ENCODE results near the gene LYPD6B. TPM values are rescaled to one million over a fixed set of nuclear protein-coding genes. Genes with fewer than 3 reads are reported as not detected.

The LYPD6B gene
- total RNA-seq, 1 experiment from 2014 or later: 2.0 TPM

GRCh38 chr2:149112068-149112467, 73.6 kb downstream of the LYPD6B start:
- H3K9ac ChIP-seq (ENCODE audit: extremely low read depth, insufficient read length, low read length): no peak overlapping the region
- H3K4me2 ChIP-seq (ENCODE audit: insufficient read depth, insufficient read length, low read length): no peak overlapping the region
- H3K27me3 Mint-ChIP-seq (ENCODE audit: low read depth): no peaks in the 10 kb centered on the region; the same call in 1 of the 2 replicates
- H3K14ac ChIP-seq (ENCODE audit: insufficient read depth, low read length): no peak overlapping the region
- no peak overlapping the region for H3T11ph ChIP-seq (ENCODE audit: low read length)
- no peak overlapping the region for H3K56ac ChIP-seq (ENCODE audit: insufficient read length, low read depth, low read length)
- no peak overlapping the region for H2BK120ac ChIP-seq (ENCODE audit: low read depth, low read length, poor library complexity, severe bottlenecking)
- H3K23me2 ChIP-seq (ENCODE audit: insufficient read length, low read depth, low read length, poor library complexity, severe bottlenecking): no peaks in the 10 kb centered on the region
- TF ChIP-seq CTCF (conservative IDR thresholded peaks at IDR 0.05): no peak
- H2BK12ac ChIP-seq (ENCODE audit: insufficient read length, low read depth, low read length): no peak overlapping the region
- H4K8ac ChIP-seq (replicated peaks; ENCODE audit: insufficient read length, low read depth, low read length): no peak overlapping the region
- H3K4me1 ChIP-seq (ENCODE audit: insufficient read depth, low read length): no peaks in the 10 kb centered on the region
- H4K91ac ChIP-seq (ENCODE audit: insufficient read length, low read depth, low read length): no peak overlapping the region
- H3K27ac Mint-ChIP-seq: no peak overlapping the region
- H2AK5ac ChIP-seq (ENCODE audit: insufficient read length, low read length): no peak overlapping the region
- H4K20me1 ChIP-seq (ENCODE audit: control insufficient read depth, insufficient read depth, insufficient read length): no peaks in the 10 kb centered on the region
- H3K79me1 ChIP-seq (ENCODE audit: insufficient read depth, low read depth, low read length, poor library complexity, severe bottlenecking): no peaks in the 10 kb centered on the region
- no peak overlapping the region for H2BK20ac ChIP-seq (ENCODE audit: low read depth, low read length, poor library complexity, severe bottlenecking)
- DNase-seq: no peak
- H3K36me3 Mint-ChIP-seq (ENCODE audit: insufficient read depth in 1 of 3, low read depth in 3 of 3): peaks cover 0 to 12% (median 3%) of the 10 kb centered on the region in 3 experiments; a peak in 4 of 7 replicates
- no peak overlapping the region for H3K18ac ChIP-seq (ENCODE audit: insufficient read length, low read depth, low read length)
- H3K4me1 Mint-ChIP-seq: no peaks in the 10 kb centered on the region
- peaks cover 3 to 11% of the 10 kb centered on the region in 2 experiments; a peak in 4 of 5 replicates for H3K9me3 Mint-ChIP-seq
- no peaks in the 10 kb centered on the region for H3K79me2 ChIP-seq (ENCODE audit: insufficient read depth, low read length)
- H2AFZ ChIP-seq (ENCODE audit: low read length): no peak overlapping the region
- no peak overlapping the region for H3K27ac ChIP-seq (ENCODE audit: insufficient read length, low read depth, low read length)
- H3K4ac ChIP-seq (ENCODE audit: low read depth, low read length): no peak overlapping the region
- H2BK5ac ChIP-seq (ENCODE audit: insufficient read length, low read length): no peak overlapping the region
- no peak overlapping the region for H2BK15ac ChIP-seq (ENCODE audit: low read depth, low read length)
- no peak overlapping the region for H3K4me3 Mint-ChIP-seq
- WGBS (ENCODE audit: extremely low coverage, insufficient read length, low lambda C conversion rate): no CpG with 5 or more reads among the region's 1 CpG
- no peak overlapping the region for H3K23ac ChIP-seq (ENCODE audit: insufficient read length, low read depth, low read length)
- H3K9me3 ChIP-seq (ENCODE audit: control insufficient read depth, low read depth, low read length): no peaks in the 10 kb centered on the region
- no peak overlapping the region for H4K5ac ChIP-seq (ENCODE audit: insufficient read length, low read depth, low read length)
- no peaks in the 10 kb centered on the region for H3K27me3 ChIP-seq (ENCODE audit: insufficient read depth, low read length)

Measured in H9 (cell line).